Mucosa of rectum (tissue), 2 donors: ENCODE results near the gene CEP57L1.
"Not testable (repeated sequence)": the region's sequence is repeated elsewhere in the genome, so short reads cannot be mapped to it uniquely, and the experiment has no call there.

Experiments
- H3K27ac ChIP-seq, 2 donors: one replicate each; pipeline ENCODE4 v1.7.0; 2013; ENCODE audit warnings: inconsistent platforms in 2 of 2, low read depth in 2 of 2, low read length in 2 of 2
- H3K27me3 ChIP-seq, 2 donors: one replicate each; pipeline ENCODE4 v1.7.0; 2013; ENCODE audit warnings: low read length in 2 of 2; ENCODE audit not compliant: control insufficient read depth in 2 of 2, insufficient read depth in 2 of 2
- H3K36me3 ChIP-seq, 2 donors: one replicate each; pipeline ENCODE4 v1.7.0; 2013; ENCODE audit warnings: low read length in 2 of 2; ENCODE audit not compliant: control insufficient read depth in 2 of 2, insufficient read depth in 2 of 2
- H3K4me1 ChIP-seq, 2 donors: one replicate each; pipeline ENCODE4 v1.7.0; 2013; ENCODE audit warnings: low read length in 2 of 2, mild to moderate bottlenecking in 1 of 2; ENCODE audit not compliant: control insufficient read depth in 2 of 2, insufficient read depth in 2 of 2
- H3K4me3 ChIP-seq, 2 donors: one replicate each; pipeline ENCODE4 v1.7.0; 2013; ENCODE audit warnings: low read length in 2 of 2
- H3K9ac ChIP-seq, 2 donors: one replicate each; pipeline ENCODE4 v1.7.0; 2013; ENCODE audit warnings: low read length in 2 of 2, low read depth in 1 of 2, mild to moderate bottlenecking in 1 of 2
- H3K9me3 ChIP-seq, 2 donors: one replicate each; pipeline ENCODE4 v1.7.0; 2013; ENCODE audit warnings: low read length in 2 of 2; ENCODE audit not compliant: control insufficient read depth in 2 of 2
- donor health status: healthy.
- donor health status: Normal muscosa, but diverticular disease.

The CEP57L1 gene

DNA sequence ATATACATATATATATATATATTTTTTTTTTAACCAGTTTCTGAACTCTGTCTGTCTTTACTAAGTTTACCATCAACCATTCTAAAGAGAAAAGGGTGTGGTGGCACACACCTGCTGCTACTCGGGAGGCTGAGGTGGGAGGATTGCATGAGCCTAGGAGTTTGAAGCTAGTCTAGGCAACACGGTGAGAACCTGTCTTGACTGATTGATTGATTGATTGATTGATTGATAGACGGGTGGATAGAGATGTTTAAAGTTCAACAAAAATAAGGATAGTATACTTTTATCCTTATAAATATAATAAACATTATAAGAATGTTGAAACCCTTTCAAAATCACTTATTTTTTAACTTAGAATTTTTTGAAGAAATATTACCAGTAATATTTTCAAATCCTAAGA lies 30.2 kb downstream of the CEP57L1 start:
- Histone ChIP-seq H3K9me3 (no peaks in the 10 kb centered on the region), H3K36me3 (no peaks in the 10 kb centered on the region), H3K4me1 (peaks cover 0 to 8% of the 10 kb centered on the region in 2 donors), H3K27me3 (no peaks in the 10 kb centered on the region), H3K27ac (no peak overlapping the region), H3K4me3 (no peak overlapping the region), H3K9ac (no peak overlapping the region)

- Histone ChIP-seq H3K4me1 (no peaks in the 10 kb centered on the region), H3K4me3 (no peak overlapping the region), H3K9me3 (no peaks in the 10 kb centered on the region), H3K27me3 (no peaks in the 10 kb centered on the region), H3K36me3 (no peaks in the 10 kb centered on the region), H3K27ac (no peak overlapping the region), H3K9ac (no peak overlapping the region)
Measured at GRCh38 chr6:109130065-109130464, 34.8 kb downstream of the CEP57L1 start.

DNA sequence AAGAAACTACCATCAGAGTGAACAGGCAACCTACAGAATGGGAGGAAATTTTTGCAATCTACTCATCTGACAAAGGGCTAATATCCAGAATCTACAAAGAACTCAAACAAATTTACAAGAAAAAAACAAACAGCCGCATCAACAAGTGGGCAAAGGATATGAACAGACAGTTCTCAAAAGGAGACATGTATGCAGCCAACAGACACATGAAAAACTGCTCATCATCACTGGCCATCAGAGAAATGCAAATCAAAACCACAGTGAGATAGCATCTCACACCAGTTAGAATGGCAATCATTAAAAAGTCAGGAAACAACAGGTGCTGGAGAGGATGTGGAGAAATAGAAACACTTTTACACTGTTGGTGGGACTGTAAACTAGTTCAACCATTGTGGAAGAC lies 40.3 kb downstream of the CEP57L1 start:
- not testable (repeated sequence) for H3K27ac ChIP-seq, H3K4me3 ChIP-seq, H3K9ac ChIP-seq, H3K27me3 ChIP-seq, H3K4me1 ChIP-seq, H3K9me3 ChIP-seq, H3K36me3 ChIP-seq

DNA sequence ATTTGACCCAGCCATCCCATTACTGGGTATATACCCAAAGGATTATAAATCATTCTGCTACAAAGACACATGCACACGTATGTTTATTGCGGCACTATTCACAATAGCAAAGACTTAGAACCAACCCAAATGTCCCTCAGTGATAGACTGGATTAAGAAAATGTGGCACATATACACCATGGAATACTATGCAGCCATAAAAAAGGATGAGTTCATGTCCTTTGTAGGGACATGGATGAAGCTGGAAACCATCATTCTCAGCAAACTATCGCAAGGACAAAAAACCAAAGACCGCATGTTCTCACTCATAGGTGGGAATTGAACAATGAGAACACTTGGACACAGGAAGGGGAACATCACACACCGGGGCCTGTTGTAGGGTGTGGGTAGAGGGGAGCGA lies 40.7 kb downstream of the CEP57L1 start:
- H3K27ac ChIP-seq, H3K36me3 ChIP-seq, H3K9ac ChIP-seq, H3K27me3 ChIP-seq, H3K9me3 ChIP-seq, H3K4me3 ChIP-seq, H3K4me1 ChIP-seq: not testable (repeated sequence)

DNA sequence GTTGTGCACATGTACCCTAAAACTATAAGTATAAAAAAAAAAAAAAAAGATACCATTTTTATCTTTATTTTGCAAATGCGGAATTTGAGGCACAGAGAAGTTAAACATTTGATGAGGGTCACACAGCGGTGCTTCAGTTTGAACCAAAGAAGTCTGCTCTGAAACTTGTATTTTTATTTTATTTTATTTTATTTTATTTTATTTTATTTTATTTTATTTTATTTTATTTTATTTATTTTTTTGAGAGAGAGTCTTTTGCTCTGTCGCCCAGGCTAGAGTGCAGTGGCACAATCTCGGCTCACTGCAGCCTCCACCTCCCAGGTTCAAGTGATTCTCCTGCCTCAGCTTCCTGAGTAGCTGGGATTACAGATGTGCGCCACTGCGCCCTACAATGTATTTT lies 41.2 kb downstream of the CEP57L1 start:
- H3K4me3 ChIP-seq, H3K27me3 ChIP-seq, H3K27ac ChIP-seq, H3K4me1 ChIP-seq, H3K9me3 ChIP-seq, H3K36me3 ChIP-seq, H3K9ac ChIP-seq: not testable (repeated sequence)

- no peaks in the 10 kb centered on the region for H3K9me3 ChIP-seq
Measured at GRCh38 chr6:109139109-109139508, 43.8 kb downstream of the CEP57L1 start.

DNA sequence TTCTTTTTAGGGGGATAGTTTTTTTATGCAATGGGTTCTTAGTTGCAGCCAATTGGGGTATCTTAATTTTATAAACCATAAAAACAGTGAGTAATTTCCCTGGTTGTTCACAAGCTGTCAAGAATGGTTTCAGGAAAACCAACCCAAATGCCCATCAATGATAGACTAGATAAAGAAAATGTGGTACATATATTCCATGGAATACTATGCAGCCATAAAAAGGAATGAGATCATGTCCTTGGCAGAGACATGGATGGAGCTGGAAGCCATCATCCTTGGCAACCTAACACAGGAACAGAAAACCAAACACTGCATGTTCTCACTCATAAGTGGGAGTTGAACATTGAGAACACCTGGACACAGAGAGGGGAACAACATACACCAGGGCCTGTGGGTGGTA lies 46.8 kb downstream of the CEP57L1 start:
- not testable (repeated sequence) for H3K4me1 ChIP-seq

More at GRCh38 chr6:109139109-109139508, 43.8 kb downstream of the CEP57L1 start:
- no peaks in the 10 kb centered on the region for H3K36me3 ChIP-seq
- no peaks in the 10 kb centered on the region for H3K4me1 ChIP-seq
- no peak overlapping the region for H3K27ac ChIP-seq
- no peak overlapping the region for H3K9ac ChIP-seq
- no peak overlapping the region for H3K4me3 ChIP-seq
- no peaks in the 10 kb centered on the region for H3K27me3 ChIP-seq

GRCh38 chr6:109143191-109143590 lies 47.9 kb downstream of the CEP57L1 start:
- no peak overlapping the region for H3K4me3 ChIP-seq
- H3K36me3 ChIP-seq: no peaks in the 10 kb centered on the region
- H3K27ac ChIP-seq: no peak overlapping the region
- no peaks in the 10 kb centered on the region for H3K27me3 ChIP-seq
- H3K4me1 ChIP-seq: no peaks in the 10 kb centered on the region
- H3K9ac ChIP-seq: no peak overlapping the region
- H3K9me3 ChIP-seq: no peaks in the 10 kb centered on the region

More for the DNA sequence above, 46.8 kb downstream of the CEP57L1 start:
- not testable (repeated sequence) for H3K27ac ChIP-seq, H3K9ac ChIP-seq, H3K4me3 ChIP-seq, H3K9me3 ChIP-seq, H3K36me3 ChIP-seq, H3K27me3 ChIP-seq

- H3K9ac ChIP-seq, H3K4me3 ChIP-seq, H3K27me3 ChIP-seq, H3K4me1 ChIP-seq, H3K9me3 ChIP-seq, H3K36me3 ChIP-seq, H3K27ac ChIP-seq: not testable (repeated sequence)
Measured at GRCh38 chr6:109148251-109148650, 52.9 kb downstream of the CEP57L1 start.

- H3K9me3 ChIP-seq, H3K4me1 ChIP-seq, H3K4me3 ChIP-seq, H3K27me3 ChIP-seq, H3K27ac ChIP-seq, H3K9ac ChIP-seq, H3K36me3 ChIP-seq: not testable (repeated sequence)
Measured at GRCh38 chr6:109148716-109149115, 53.4 kb downstream of the CEP57L1 start.

- no peak overlapping the region for H3K27ac ChIP-seq
- no peak overlapping the region for H3K4me3 ChIP-seq
- no peaks in the 10 kb centered on the region for H3K27me3 ChIP-seq
- no peak overlapping the region for H3K9ac ChIP-seq
- H3K9me3 ChIP-seq: no peaks in the 10 kb centered on the region
- H3K36me3 ChIP-seq: peaks cover 4 to 10% of the 10 kb centered on the region in 2 donors
- H3K4me1 ChIP-seq: no peaks in the 10 kb centered on the region
Measured at GRCh38 chr6:109153752-109154151, 58.4 kb downstream of the CEP57L1 start.
